SK-N-SH (cell line): ENCODE results near the gene GALNT12. TPM values are rescaled to one million over a fixed set of nuclear protein-coding genes. Genes with fewer than 3 reads are reported as not detected.

ENCODE experiments used
- CTCF ChIA-PET: fragments of 300-600, 350-600 bp; formaldehyde crosslinking; extraction: SDS; loops from one replicate; lab custom pipeline; 2021; lab: Yijun Ruan, JAX
- POLR2A ChIA-PET: fragments of 350-600 bp; sonication (Branson Sonifier 250); formaldehyde crosslinking; extraction: SDS; loops from one replicate; lab custom pipeline; 2020; ENCODE audit warnings: antibody characterized with exemption, inconsistent platforms; lab: Yijun Ruan, JAX
- DNase-seq: peaks from one replicate; pipeline ENCODE4 v3.0.0; 2012
- H2AFZ ChIP-seq: fragments of 200-600 bp; sonication (generic); 2 replicates; pipeline ENCODE4 v1.8.1; 2016; ENCODE audit warnings: antibody characterized with exemption, mild to moderate bottlenecking, low read depth
- H3F3A ChIP-seq: fragments of 200-600 bp; sonication (generic); replicated peaks from 2 replicates; pipeline ENCODE3; 2016; ENCODE audit warnings: antibody characterized with exemption, mild to moderate bottlenecking; ENCODE audit not compliant: insufficient read depth
- H3K27ac ChIP-seq, 2 experiments: fragments of 200-500 bp in 1 of 2; fragments of 200-600 bp in 1 of 2; sonication (Bioruptor generic) in 1 of 2; sonication (generic), shearing (Covaris generic) in 1 of 2; 2 replicates each; pipeline versions ENCODE4 v1.5.1 to v1.6.1; 2014 to 2016; ENCODE audit warnings: low read depth in 2 of 2, inconsistent platforms in 1 of 2, low read length in 1 of 2, mild to moderate bottlenecking in 1 of 2, mixed read lengths in 1 of 2
- H3K27me3 ChIP-seq: fragments of 200-600 bp; sonication (generic), shearing (Covaris generic); 2 replicates; pipeline ENCODE4 v1.6.1; 2016; ENCODE audit warnings: mixed run types; ENCODE audit not compliant: insufficient read depth
- H3K36me3 ChIP-seq, 2 experiments: fragments of 200-500 bp in 1 of 2; fragments of 200-600 bp in 1 of 2; sonication (Bioruptor generic) in 1 of 2; sonication (generic) in 1 of 2; replicated peaks in 1 of 2; 2 replicates each; pipeline versions ENCODE3 to v1.5.1; 2014 to 2016; ENCODE audit warnings: low read length in 1 of 2, mild to moderate bottlenecking in 1 of 2; ENCODE audit not compliant: insufficient read depth in 2 of 2, control insufficient read depth in 1 of 2
- H3K4me1 ChIP-seq, 2 experiments: fragments of 200-500 bp in 1 of 2; fragments of 200-600 bp in 1 of 2; sonication (Bioruptor generic) in 1 of 2; sonication (generic), shearing (Covaris generic) in 1 of 2; 2 replicates each; pipeline versions ENCODE4 v1.5.1 to v1.6.1; 2014 to 2016; ENCODE audit warnings: low read depth in 1 of 2, low read length in 1 of 2, mixed run types in 1 of 2; ENCODE audit not compliant: insufficient read depth in 2 of 2, control insufficient read depth in 1 of 2
- H3K4me2 ChIP-seq: fragments of 200-600 bp; sonication (generic), shearing (Covaris generic); 2 replicates; pipeline ENCODE4 v1.6.1; 2017; ENCODE audit warnings: mixed run types
- H3K4me3 ChIP-seq, 2 experiments: fragments of 200-500 bp in 1 of 2; fragments of 200-600 bp in 1 of 2; sonication (Bioruptor generic) in 1 of 2; sonication (generic), shearing (Covaris generic) in 1 of 2; 2 replicates each; pipeline versions ENCODE4 v1.5.1 to v1.8.1; 2014 to 2016; ENCODE audit warnings: low read depth in 2 of 2, inconsistent platforms in 1 of 2, low read length in 1 of 2, mild to moderate bottlenecking in 1 of 2, mixed read lengths in 1 of 2, moderate library complexity in 1 of 2
- H3K79me2 ChIP-seq: fragments of 200-600 bp; sonication (generic); 2 replicates; pipeline ENCODE4 v1.8.1; 2017; ENCODE audit warnings: mild to moderate bottlenecking; ENCODE audit not compliant: insufficient read depth
- H3K9ac ChIP-seq: fragments of 200-600 bp; sonication (generic); 2 replicates; pipeline ENCODE4 v1.6.1; 2017; ENCODE audit warnings: mixed run types
- H3K9me2 ChIP-seq: fragments of 200-600 bp; sonication (generic); 2 replicates; pipeline ENCODE4 v1.6.1; 2017; ENCODE audit warnings: mixed run types
- H3K9me3 ChIP-seq: fragments of 200-600 bp; sonication (generic); 2 replicates; pipeline ENCODE4 v1.6.1; 2017; ENCODE audit warnings: mixed run types, mild to moderate bottlenecking, moderate library complexity
- H4K20me1 ChIP-seq: fragments of 200-600 bp; sonication (generic); 2 replicates; pipeline ENCODE4 v1.6.1; 2017; ENCODE audit warnings: mild to moderate bottlenecking, mixed run types; ENCODE audit not compliant: insufficient read depth
- EP300 ChIP-seq, 2 experiments: IDR thresholded peaks; 2 replicates each; pipeline versions ENCODE4 v1.4.0 to v1.6.1; 2012; ENCODE audit warnings: borderline replicate concordance in 1 of 2, low read depth in 1 of 2, low read length in 1 of 2
- FOXM1 ChIP-seq: IDR thresholded peaks from 2 replicates; pipeline ENCODE4 v1.4.0; 2012; ENCODE audit warnings: low read depth, mild to moderate bottlenecking
- IRF3 ChIP-seq: fragments of 150-350 bp; IDR thresholded peaks from 2 replicates; pipeline ENCODE4 v1.6.1; 2016; ENCODE audit warnings: mild to moderate bottlenecking, low read depth, low read length
- JUND ChIP-seq: IDR thresholded peaks from 2 replicates; pipeline ENCODE4 v1.4.0; 2012
- RCOR1 ChIP-seq: fragments of 150-350 bp; IDR thresholded peaks from 2 replicates; pipeline ENCODE4 v1.6.1; 2017; ENCODE audit warnings: antibody characterized with exemption, low read length
- REST ChIP-seq: IDR thresholded peaks from 2 replicates; pipeline ENCODE4 v1.6.1; 2012; ENCODE audit warnings: mild to moderate bottlenecking, low read depth, low read length, moderate library complexity
- RXRA ChIP-seq: IDR thresholded peaks from 2 replicates; pipeline ENCODE4 v1.4.0; 2012; ENCODE audit warnings: low read depth, mild to moderate bottlenecking, borderline replicate concordance
- SIN3A ChIP-seq: IDR thresholded peaks from 2 replicates; pipeline ENCODE4 v1.6.1; 2012; ENCODE audit warnings: low read depth, mild to moderate bottlenecking, low read length, moderate library complexity, borderline replicate concordance
- SMC3 ChIP-seq: IDR thresholded peaks from 2 replicates; pipeline ENCODE4 v1.6.1; 2012; ENCODE audit warnings: low read depth, low read length, improper control_type of control experiment
- TCF12 ChIP-seq: IDR thresholded peaks from 2 replicates; pipeline ENCODE4 v1.4.0; 2012
- WGBS: methylation state at CpG from one replicate; pipeline ENCODE4 v1.1.6; 2017; ENCODE audit warnings: low lambda C conversion rate; 5-methylcytosine and 5-hydroxymethylcytosine counted together
- polyA plus RNA-seq, 3 experiments: library from polyadenylated mRNA; depleted of rRNA; stranded (reverse); fragments of >200 nt; gene quantifications; 2 replicates each; pipeline ENCODE4 v1.2.3, GENCODE V29; 2012
- TF ChIP-seq, protein P1 (sequence below): IDR thresholded peaks from 2 replicates; pipeline ENCODE4; 2012
- TF ChIP-seq, protein P2 (sequence below): fragments of 200-600 bp; sonication (generic); IDR thresholded peaks from 2 replicates; pipeline ENCODE4 v1.6.1; 2017; ENCODE audit warnings: antibody characterized with exemption, mild to moderate bottlenecking, moderate library complexity

Gene GALNT12
- polyA plus RNA-seq, 1 of the 3 experiments (the other 2 are of a cell fraction), result 7.4 TPM

DNA sequence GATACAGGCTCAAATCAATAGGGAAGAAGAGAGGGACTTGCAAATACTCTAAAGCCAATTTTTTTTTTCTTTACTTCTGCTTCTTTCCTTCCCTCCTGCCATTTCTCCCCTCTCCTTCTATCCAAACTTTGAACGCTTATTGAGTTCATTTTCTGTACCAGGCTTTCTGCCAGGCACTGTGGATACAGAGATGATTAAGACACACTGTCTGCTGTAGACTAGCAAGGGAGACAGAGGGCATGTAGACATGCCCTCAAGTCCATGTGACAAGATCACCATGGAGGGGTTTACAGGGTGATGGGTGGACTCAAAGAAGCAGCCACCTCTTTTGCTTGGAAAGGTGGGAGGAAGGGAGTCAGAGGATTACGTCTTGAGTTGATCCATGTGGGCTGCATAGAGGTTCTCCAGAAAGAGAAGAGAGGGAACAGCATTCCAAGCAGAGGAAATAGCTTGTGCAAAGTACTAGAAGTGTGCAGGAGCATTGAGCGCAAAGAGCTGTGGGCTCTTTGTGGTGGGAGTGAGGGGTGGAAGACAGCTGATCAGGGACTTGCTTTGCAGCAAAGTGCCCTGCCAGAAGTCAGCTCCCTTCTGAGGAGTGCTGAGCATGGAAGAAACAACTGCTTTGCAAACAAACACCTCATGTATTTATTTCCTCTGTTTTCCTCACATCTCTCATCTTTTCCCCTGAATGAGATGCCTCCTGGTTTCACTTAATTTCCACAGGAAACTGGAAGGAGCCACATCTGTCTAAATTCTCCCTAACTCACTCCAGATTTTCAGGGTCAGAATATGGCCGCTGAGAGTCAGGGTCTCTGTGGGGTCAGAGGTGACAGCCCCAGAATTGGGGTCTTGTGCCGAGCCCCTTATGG lies 71.9 kb downstream of the GALNT12 start:
- Histone ChIP-seq H3K36me3 (no peaks in the 10 kb centered on the region), H3K9ac (no peak overlapping the region), H3K79me2 (no peaks in the 10 kb centered on the region), H3K4me2 (no peak overlapping the region), H3F3A (no peaks in the 10 kb centered on the region), H4K20me1 (no peaks in the 10 kb centered on the region), H3K27me3 (no peaks in the 10 kb centered on the region; the same call in 1 of the 2 replicates), H3K9me3 (no peaks in the 10 kb centered on the region), H3K4me3 (no peak overlapping the region), H3K27ac (no peak overlapping the region), H3K9me2 (no peaks in the 10 kb centered on the region), H2AFZ (no peak overlapping the region), H3K4me1 (no peaks in the 10 kb centered on the region)
- POLR2A ChIA-PET, result no interaction called here
- 28% methylated on average over 5 of the region's 5 CpGs for WGBS
- no peak for DNase-seq
- CTCF ChIA-PET, result interaction anchor here (0.9 kb wide), 1 partner anchor 30 kb away, joined by 3 read pairs; no protein-coding TSS in a partner anchor
- TF ChIP-seq TCF12 (no peak), RCOR1 (no peak), FOXM1 (no peak), SMC3 (no peak), SIN3A (no peak), IRF3 (no peak), REST (no peak), EP300 (IDR thresholded peaks at IDR 0.05; ENCODE audit: borderline replicate concordance in 1 of 2, low read depth in 1 of 2, low read length in 1 of 2) (no peak), RXRA (no peak), JUND (no peak)
- TF ChIP-seq, protein P1, sequence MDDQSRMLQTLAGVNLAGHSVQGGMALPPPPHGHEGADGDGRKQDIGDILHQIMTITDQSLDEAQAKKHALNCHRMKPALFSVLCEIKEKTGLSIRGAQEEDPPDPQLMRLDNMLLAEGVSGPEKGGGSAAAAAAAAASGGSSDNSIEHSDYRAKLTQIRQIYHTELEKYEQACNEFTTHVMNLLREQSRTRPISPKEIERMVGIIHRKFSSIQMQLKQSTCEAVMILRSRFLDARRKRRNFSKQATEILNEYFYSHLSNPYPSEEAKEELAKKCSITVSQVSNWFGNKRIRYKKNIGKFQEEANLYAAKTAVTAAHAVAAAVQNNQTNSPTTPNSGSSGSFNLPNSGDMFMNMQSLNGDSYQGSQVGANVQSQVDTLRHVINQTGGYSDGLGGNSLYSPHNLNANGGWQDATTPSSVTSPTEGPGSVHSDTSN, result no peak
- TF ChIP-seq, protein P2, sequence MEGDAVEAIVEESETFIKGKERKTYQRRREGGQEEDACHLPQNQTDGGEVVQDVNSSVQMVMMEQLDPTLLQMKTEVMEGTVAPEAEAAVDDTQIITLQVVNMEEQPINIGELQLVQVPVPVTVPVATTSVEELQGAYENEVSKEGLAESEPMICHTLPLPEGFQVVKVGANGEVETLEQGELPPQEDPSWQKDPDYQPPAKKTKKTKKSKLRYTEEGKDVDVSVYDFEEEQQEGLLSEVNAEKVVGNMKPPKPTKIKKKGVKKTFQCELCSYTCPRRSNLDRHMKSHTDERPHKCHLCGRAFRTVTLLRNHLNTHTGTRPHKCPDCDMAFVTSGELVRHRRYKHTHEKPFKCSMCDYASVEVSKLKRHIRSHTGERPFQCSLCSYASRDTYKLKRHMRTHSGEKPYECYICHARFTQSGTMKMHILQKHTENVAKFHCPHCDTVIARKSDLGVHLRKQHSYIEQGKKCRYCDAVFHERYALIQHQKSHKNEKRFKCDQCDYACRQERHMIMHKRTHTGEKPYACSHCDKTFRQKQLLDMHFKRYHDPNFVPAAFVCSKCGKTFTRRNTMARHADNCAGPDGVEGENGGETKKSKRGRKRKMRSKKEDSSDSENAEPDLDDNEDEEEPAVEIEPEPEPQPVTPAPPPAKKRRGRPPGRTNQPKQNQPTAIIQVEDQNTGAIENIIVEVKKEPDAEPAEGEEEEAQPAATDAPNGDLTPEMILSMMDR, result no peak
